ENCODE measurements around the gene RELN.
"Not testable (repeated sequence)": the region's sequence is repeated elsewhere in the genome, so short reads cannot be mapped to it uniquely, and the experiment has no call there.

The RELN gene

DNA sequence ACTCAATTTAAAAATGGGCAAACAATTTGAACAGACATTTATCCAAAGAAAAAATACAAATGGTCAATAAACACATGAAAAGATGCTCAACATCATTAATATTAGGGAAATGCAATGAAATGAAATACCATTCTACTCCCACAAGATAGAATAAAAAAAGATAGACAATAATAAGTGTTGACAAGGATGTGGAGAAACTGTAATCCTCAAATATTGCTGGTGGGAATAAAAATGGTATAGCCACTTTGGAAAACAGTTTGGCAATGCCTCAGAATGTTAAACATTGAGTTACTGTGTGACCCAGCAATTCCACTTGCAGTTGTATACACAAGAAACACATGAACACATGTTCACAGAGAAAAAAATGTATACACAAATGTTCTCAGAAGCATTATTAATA, 197.6 kb downstream of the RELN start:
- no peak for DNase-seq (ENCODE audit: low read depth)

DNA sequence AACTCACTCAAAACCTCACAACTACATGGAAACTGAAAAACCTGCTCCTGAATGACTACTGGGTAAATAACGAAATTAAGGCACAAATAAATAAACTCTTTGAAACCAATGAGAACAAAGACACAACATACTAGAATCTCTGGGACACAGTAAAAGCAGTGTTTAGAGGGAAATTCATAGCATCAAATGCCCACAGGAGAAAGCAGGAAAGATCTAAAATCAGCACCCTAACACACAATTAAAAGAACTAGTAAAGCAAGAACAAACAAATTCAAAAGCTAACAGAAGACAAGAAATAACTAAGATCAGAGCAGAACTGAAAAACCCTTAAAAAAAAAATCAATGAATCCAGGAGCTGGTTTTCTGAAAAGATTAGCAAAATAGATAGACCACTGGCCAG, 202.4 kb downstream of the RELN start:
- not testable (repeated sequence) for DNase-seq (ENCODE audit: low read depth)

DNA sequence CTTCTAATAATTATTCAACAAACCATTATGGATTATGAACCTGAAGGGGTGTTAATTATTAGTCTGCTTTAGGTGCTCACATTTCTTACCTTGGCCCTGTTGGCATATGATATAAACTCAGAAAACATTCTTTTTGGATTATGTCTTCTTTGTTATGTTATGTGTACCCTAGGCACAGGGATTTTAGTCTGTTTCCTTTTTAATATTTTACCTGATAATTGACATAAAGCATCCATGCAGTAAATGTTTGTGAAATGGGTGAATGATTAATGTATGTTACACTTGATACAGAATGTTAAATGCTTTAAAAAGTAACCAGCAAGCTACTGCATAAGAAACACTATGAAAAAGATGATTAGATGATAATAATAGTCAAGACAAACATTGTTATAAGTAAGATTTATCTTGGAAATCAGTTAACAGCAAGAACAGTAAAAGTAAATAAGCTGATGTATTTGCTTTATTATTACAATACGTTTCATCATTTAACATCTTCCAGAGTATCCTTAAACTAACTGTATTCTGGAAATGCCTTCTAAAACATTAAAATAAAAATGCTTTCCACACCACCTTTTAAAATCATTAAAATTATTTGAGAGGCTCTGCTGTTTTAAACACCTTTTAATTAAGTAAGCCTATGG, 204.7 kb downstream of the RELN start:
- no peak for DNase-seq (ENCODE audit: low read depth)

DNA sequence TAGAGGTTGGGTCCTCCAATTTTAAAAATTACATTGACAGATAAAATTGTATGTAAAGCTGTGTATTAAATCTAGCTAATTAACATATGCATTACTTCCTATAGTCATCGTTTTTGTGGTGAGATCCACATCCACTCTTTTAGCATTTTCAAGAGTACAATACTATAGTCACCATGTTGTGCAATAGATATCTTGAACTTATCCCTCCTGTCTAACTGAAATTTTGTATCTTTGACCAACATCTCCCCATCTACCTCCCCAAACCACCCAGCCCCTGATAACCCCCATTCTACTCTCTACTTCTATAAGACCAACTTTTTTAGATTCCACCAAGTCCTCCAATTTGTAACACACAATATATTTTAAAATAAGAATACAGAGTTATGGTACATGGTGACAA, 208.0 kb downstream of the RELN start:
- DNase-seq (ENCODE audit: low read depth): no peak

DNA sequence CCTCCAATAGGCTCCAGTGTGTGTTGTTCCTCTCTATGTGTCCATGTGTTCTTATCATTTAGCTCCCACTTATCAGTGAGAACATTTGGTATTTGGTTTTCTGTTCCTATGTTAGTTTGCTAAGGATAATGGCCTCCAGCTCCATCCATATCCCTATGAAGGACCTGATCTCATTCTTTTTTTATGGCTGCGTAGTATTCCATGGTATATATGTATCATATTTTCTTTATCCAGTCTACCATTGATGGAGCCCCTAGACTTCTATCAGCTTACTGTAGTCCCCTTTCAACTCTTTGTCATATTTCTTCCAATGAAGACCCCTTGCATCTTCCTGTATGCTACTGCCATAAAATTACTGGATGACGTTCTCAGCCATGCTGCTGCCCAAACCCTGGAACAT, 208.9 kb downstream of the RELN start:
- DNase-seq (ENCODE audit: low read depth): not testable (repeated sequence)

DNA sequence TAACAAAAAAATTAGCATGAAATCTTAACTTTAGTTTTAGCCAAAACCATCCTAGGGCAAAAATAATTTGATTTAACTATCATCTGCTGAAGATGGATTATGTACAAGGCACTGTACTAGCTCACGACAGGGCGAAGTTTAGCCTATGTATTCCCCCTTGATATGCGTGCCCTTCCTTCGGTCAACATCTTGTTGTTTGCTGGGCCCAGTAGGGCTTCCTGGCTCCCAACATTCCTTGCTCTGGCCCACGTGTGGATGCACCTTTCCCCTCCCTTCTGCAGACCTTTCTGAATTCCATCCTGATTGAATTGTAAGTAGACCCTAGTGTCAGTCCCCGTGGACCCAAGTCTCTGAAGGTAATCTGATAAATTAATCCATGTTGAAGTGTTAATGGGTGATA, 212.0 kb downstream of the RELN start:
- DNase-seq (ENCODE audit: low read depth): no peak

DNA sequence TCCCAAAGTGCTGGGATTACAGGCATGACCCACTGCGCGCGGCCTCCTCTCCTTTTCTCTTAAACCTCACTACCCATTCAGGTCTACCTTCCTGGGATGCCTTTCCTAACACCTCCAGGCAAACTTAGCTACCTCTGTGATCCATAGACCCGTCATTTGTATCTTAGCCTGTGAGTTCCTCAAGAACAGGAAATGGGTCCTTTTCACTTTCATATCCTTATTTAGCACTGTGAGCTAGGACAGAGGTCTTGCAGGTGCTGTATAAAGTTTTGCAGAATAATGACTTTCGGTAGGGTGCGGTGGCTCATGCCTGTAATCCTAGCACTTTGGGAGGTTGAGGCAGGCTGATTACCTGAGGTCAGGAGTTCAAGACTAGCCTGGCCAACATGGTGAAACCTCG, 215.7 kb downstream of the RELN start:
- DNase-seq (ENCODE audit: low read depth): no peak

DNA sequence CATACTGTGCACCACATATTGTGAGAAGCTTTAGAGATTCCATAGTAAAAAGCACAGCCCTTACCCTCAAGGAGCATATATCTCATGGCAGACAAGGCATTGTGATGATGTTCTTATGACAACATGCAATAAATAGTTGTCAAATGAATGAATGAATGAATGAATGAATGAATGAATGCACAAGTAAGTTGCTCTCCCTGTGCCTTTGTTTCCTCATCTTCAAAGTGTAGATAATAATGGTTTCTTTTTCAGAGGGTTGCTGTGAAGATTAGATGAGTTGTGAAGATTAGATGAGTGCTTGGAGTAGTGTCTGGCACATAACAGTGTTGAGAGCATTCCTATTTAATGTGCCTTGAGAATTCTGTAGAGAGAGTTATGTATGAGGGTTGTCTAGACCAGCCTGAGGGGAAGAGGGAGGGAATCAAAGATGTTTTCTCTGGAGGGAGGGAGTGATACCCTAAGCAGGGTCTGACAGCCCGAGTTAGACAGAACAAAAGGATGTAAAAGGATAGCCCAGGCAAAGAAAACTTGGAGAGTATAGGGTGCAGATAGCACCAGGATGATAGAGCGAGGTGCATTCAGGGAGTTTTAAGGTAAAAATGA, 217.2 kb downstream of the RELN start:
- no peak for DNase-seq (ENCODE audit: low read depth)

DNA sequence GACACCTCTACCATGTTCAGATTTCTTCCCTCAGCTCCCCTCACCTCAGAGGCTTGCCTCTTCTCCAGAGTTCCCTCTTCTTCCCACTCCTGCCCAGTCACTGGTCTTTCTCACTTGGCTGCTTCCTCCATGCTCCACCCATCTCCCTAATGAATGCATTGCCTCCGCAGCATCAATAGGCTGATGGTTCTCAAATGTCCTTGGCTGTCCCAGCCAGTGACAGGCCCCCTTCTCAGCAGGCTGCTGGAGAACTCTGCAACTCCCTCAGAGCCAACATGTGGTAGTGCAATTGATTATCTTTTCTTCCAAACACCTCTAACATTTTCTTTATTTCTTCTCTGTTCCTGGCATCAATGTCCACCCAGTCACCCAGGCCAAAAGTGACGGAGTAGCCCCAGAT, 218.2 kb downstream of the RELN start:
- DNase-seq (ENCODE audit: low read depth): no peak

DNA sequence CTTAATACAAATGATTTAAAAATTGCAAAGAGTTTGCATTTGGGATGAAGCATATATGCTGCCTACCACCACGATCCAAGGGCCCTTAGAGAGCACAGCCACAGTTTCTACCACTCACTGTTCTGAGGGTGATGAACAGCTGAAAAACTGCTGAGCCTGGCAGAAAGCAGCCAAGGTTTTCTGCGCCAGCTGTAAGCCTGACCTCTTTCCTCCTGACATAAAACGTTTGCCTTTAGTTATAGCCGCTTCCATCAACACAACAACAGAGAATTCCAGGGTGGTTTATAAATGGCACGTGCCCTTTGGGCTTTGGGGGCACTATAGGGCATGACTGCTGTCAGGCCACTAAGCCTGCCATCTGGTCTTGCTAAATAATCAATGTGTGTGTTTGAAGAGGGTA, 222.8 kb downstream of the RELN start:
- no peak for DNase-seq (ENCODE audit: low read depth)

DNA sequence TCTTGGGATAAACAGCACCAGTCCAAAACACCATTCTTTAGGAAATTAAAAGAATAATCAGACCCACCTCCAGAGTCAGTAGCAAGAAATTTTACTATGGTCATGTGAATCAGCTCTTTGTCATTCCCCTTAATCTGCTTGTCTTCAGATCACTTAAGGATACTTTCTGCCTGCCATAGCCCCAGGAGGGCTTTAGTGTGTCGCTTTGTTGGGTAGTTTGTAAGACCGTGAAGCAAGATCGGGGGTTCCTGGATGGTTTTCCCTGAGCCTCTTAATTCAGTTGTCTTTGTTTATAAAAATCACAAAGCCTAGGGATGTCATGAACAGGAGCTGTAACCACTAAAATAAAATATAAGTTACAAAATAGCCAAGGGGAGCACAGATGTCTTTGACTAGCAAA, 223.6 kb downstream of the RELN start:
- DNase-seq (ENCODE audit: low read depth): no peak

DNA sequence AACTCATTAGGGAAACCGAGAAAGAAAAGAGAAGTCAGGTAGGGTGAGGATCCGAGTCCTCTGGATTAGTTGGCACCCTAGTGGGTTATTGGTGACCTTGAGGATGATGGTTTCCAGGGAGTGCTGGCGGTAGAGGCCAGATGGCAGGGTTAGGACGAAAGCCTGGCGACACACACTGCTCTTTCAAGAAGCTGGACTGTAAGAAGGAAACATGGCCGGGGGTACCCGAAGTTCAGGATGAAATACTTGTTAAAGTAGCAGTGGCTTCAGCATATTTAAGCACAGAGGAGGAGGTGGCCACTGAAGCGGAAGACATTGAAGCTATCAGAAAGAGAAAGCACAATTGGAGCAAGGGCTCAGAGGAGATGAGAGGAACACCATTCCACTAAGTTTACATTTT, 224.6 kb downstream of the RELN start:
- no peak for DNase-seq (ENCODE audit: low read depth)

DNA sequence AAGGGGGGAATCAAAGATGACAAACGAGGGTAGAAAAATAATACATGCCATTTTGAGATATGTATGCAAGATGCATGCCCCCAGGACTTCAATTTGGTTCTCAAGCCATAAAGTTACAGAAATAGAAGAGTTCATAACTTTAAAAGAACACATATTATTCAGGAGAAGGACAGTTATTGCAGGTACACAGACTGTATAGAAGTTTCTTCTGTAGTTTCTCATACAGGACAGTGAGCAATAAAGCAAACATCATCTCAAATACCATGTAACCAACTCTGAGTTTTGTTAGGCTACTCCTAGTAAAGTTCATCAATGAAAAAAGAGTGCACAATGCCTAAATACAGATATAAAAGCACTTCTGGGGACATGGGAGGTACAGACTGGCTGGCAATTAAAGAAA, 226.6 kb downstream of the RELN start:
- no peak for DNase-seq (ENCODE audit: low read depth)

DNA sequence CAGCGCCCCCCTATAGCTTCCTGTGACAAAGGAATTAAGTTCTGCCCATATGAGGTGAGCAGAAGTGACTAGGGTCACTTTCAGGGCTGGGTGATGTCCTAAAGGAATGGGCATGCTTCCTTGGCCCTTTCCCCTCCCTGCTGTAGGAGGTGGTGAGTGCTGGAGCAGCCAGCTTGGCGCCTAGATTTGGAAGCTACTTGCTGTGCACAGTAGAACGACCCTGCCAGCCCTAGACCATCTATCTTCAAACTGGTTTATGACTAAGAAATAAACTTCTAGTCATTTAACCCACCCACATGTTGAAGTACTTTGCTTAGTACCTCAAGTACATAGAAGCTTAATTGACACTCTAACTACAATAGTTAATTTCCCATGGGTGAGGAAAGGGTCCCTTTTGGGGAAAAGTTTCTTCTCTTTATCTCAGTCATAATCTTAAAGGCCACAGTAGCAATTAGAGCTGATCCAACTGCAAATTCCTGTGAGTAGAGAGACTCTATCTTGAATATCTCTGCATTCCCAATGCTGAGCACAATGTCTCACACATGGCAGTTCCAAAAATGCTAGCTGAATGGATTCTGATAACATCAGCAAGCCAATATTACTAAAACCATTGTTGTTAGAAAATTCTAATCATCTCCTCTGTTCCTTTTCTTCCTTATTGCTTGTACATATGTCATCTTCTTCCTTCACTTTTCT, 227.2 kb downstream of the RELN start:
- DNase-seq (ENCODE audit: low read depth): no peak

DNA sequence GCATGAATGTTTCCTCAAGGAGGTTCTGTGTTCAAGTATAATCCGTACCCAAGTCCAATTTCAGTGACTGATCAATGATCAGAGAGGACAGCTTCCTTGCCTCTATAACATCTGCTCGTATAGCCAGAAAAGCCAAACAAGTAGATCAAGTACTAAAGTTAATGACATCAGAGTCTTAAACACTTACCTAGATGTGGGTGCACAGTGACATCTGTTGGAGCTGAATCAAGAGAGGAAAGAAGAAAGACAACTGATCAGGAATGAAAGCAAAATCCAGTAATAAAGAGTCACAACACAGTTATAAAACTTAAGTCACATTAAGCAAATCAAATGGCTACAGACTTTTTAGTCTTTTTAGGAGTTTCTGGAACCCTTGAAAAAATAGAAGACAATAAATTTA, 236.5 kb downstream of the RELN start:
- no peak for DNase-seq (ENCODE audit: low read depth)

DNA sequence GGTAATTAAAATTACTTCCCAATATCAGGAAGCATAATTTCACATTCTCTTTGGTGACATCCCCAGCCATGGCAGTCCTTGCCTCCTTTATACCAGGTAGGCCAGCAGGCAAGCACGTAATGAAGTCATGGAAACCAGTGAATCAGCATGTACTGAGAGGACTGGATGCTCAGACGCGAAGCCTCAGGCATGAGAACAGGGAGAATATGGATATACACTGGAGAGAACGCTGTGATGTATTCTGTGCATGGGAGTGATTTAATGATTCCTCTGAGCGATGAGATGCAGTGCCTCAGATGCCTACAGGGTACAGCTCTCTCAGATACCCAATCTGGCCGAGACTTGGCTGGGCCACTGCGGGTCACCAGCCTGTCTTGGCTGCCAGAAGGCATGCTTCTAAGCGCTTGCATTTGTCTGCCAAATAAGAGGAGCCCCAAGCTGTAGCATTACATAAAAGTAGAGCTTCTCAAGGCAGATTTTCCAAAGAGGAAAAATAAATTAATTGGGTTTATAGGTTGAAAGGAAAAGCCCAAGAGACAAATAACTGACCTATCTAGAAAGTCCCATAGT, 238.1 kb downstream of the RELN start:
- no peak for DNase-seq (ENCODE audit: low read depth)

DNA sequence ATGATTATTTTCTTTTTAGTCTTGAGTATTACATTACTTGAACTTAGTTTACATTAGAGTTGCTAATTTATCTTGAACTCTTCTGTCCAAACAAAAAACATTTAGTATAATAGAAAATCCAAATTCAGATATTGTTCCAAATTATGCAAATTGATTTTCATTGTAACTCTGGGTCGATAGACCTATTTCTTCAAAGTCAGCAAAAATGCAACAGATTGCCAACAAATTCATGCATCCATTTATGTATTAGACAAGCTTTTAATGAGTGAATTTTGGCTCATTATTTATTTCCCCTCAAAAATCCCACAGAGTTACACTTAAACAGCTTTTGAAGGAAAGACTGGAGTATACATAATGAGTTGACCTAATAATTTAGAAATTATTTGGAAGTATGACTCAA, 240.8 kb downstream of the RELN start:
- DNase-seq (ENCODE audit: low read depth): no peak

DNA sequence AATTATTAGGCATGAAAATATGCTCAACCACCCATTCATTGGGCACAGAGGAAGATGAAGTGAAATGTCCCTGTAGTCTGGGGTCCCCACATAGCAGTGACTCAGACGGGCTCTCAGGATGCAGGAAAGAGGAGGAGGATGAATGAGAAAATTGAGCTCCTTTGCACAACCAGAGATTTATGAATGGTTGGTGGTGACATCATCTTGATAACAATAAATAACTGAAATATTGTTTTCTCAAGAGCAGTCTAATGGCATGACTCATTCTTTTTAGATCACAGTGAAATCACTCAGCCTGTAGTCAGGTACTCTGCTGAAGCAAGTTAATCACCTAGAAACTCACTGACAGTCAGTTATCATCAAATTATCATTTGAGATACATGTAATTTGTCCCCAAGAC, 254.1 kb downstream of the RELN start:
- DNase-seq (ENCODE audit: low read depth): no peak

DNA sequence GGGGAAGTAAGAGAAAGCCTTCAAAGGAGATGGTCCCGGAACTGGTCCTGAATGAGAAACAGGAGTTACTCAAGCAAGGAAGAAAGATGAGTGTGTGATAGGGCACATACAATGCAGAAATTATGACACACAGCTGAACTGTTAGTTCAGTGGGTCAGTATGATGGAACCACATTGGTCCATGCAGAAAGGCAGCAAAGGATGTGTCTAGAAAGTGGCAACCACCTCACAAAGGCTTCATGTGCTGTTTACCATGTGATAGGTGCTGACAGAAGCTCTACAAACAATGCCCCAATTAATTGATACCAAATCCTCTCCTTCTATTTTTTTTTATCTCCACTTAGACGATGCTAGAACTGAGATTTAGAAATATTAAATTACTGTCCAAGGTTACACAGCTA, 258.3 kb downstream of the RELN start:
- no peak for DNase-seq (ENCODE audit: low read depth)

DNA sequence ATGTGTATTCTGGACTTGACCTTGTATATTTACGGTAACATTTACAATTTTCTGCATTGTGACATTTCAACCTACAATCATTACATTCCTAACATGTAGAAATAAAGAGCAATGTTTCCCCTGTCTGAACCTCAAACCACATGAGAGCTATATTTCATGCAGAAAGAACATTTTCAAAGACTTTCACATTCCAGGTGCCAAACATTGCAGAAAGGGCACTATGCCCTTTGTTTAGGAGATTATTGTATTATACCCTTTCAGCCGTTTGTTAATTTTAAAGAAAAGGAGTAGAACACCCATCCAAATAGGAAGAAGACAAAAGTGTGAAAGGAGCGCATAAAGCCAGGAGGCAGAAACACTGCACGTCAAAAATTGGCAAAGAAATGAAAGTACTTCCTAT, 260.4 kb downstream of the RELN start:
- DNase-seq (ENCODE audit: low read depth): no peak

DNA sequence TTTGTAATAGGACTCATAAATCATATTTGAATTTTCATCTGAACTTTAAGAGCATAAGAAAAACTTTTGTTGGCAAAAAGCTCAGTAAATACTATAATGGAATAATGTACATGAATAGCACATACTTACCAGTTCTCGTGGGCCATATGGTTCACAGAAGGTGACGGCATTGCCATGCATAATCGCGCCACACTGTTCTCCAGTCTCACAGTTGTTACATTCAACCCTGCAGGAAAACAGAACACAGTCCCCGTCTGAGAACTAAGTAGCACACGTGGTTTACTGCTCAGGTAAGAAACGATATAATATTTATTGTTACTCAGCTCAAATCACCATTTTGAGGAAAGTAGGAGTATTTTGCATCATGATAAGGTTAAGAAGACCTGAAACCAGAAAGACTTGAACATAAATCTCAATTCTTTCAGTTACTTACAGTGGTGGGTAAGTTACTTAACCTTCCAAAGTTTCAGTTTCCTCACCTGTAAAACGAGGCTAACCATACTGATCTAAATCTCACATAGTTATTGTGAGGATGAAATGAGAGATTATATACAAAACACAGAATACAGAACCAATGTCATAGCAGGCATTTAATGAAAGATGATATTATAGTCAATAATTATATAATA, 261.4 kb downstream of the RELN start:
- DNase-seq (ENCODE audit: low read depth): no peak

DNA sequence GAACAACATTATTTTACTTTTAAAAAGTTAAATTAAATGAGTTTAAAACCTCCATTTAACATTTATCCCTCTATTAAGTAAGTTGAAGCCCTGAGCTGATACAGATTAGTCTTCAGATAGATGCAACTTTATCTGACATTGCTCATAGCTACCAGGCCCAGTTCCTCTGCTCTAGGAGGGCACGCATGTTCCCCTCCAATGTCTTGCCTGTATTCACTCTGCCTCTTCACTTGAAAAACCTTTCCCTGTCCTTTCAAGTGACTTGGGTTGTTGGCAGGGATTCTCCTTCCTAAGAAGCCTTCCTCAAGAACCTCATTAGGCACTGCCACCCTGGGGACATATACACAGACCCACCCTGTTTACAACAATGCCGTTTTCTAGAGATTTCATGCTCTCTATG, 270.4 kb downstream of the RELN start:
- DNase-seq (ENCODE audit: low read depth): no peak

DNA sequence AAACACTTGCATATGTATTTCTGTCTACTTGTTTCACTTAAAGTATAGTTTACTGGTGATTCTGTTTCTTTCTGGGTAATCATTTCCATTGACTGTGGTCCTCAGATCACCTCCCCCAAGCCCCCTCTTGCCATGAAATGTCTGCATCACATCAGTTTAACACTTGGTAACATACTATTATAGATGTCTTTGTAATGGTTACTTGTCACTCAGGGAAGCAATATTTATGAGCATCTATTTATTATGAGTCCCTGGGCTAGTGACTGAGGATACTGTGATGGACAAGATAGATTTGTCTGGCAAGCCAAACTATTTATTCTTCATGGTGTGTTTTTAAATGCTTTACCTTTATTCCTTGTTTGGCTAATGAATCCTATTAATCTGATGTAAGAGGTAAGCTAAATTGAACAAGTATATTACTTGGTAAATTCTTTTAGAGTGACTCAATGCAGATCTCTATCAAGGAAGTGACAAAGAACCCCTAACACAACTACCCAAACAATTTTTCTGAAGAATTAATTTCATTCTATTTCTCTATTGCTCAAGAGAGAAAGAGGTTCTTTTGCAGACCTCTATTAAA, 270.9 kb downstream of the RELN start:
- DNase-seq (ENCODE audit: low read depth): no peak
